ENCODE measurements around the gene TCP11. TPM values are rescaled to one million over a fixed set of nuclear protein-coding genes. Genes with fewer than 3 reads are reported as not detected.

Gene TCP11
- total RNA-seq, 1 donor from 2014 or later = not detected

DNA sequence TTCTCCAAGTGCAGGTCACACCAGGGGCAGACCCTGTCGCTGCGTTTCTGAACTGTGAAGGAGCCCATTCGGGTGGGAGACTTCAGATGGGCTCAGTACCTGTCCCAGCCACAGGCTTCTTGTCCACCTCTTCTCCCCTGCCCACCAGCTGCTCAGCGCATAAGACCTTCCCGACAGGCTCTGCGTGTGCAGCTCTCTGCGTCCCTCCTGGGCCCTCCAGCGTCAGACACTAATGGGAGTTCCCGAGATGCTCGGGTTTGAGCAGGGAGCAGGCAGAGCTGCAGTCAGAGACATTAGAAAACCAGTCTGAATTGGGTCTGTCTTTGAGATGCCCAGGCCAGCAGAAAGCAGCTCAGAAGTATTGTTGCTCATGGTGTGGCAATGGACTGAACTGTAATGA is 50.4 kb downstream of the TCP11 start:
- TF ChIP-seq, protein P1, sequence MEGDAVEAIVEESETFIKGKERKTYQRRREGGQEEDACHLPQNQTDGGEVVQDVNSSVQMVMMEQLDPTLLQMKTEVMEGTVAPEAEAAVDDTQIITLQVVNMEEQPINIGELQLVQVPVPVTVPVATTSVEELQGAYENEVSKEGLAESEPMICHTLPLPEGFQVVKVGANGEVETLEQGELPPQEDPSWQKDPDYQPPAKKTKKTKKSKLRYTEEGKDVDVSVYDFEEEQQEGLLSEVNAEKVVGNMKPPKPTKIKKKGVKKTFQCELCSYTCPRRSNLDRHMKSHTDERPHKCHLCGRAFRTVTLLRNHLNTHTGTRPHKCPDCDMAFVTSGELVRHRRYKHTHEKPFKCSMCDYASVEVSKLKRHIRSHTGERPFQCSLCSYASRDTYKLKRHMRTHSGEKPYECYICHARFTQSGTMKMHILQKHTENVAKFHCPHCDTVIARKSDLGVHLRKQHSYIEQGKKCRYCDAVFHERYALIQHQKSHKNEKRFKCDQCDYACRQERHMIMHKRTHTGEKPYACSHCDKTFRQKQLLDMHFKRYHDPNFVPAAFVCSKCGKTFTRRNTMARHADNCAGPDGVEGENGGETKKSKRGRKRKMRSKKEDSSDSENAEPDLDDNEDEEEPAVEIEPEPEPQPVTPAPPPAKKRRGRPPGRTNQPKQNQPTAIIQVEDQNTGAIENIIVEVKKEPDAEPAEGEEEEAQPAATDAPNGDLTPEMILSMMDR (IDR thresholded peaks at IDR 0.05; ENCODE audit: insufficient read depth, low read length, severe bottlenecking) = no peak
- no peak for FAIRE-seq
- Histone ChIP-seq H3K27me3 (ENCODE audit: control insufficient read depth, insufficient read depth, low read length) (no peaks in the 10 kb centered on the region), H3K4me3 (ENCODE audit: low read depth, low read length) (no peak overlapping the region), H3K36me3 (ENCODE audit: control insufficient read depth, insufficient read depth, low read length) (peaks cover 13% of the 10 kb centered on the region)
- DNase-seq (ENCODE audit: low read depth) = no peak

DNA sequence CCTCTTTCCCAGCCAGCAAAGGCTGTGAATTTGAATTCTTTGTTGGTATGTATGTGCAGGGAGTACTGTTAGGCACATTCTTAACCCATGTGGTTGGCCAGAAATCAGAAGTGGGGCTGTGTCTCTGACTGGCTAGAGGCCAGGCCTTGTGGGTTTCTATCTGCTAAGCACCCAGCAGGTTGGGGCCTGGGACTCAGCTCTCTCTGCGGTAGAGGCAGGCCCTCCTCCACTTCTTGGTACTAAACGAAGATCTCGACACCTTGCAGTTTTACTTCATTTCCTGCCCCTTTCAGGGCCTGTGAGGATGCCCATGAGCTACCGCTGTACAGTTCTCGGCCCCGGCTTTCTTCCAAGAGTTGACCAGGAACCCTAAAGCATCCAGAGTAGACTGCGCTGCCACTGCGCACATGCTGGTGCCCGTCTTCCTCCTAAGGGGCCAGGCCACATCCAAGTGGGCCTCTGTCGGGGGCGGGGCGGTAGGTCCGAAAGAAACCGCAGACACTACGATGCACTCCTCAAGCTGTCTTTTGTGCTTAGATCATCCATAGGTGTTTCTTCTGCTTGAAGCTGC is 51.1 kb downstream of the TCP11 start:
- Histone ChIP-seq H3K27me3 (ENCODE audit: control insufficient read depth, insufficient read depth, low read length) (no peaks in the 10 kb centered on the region), H3K4me3 (ENCODE audit: low read depth, low read length) (no peak overlapping the region), H3K36me3 (ENCODE audit: control insufficient read depth, insufficient read depth, low read length) (peaks cover 14% of the 10 kb centered on the region)
- TF ChIP-seq, protein P1 (IDR thresholded peaks at IDR 0.05; ENCODE audit: insufficient read depth, low read length, severe bottlenecking) = no peak
- DNase-seq (ENCODE audit: low read depth) (no peak), FAIRE-seq (no peak)

DNA sequence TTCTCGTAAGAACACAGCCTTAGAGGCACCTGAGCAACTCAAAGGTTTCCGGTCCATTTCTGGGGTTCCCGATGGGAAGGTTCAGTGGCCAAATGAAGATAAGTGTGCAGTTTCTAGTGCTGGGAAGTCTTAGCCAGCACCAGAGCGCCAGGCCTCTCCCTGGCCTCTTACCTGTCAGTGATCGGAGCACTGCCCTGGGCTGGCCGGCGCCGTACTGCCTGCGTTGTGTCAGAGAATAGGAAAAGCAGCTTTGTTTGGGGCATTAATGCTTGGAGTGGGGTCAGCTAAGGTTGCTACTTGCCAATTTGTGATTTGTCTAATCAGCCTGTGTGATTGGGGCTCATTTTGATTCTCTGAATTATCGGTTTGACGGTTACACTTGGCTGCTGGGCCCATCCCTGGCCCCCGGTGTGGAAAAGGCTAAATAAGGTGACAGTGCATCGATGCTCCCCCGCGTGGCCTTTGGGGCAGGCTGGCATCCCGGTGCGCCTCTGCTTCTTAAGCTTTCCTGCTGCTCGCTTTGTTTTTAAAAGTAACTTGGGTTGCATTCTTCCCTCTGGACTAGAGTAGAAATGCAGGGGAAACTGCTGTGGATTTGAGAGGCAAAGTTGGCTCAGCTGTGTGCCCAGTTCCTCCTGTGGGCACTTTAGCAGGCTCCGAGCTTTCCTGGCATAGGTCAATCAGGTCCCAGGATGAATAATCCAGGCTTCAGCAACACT is 51.8 kb downstream of the TCP11 start:
- Histone ChIP-seq H3K4me3 (ENCODE audit: low read depth, low read length) (no peak overlapping the region), H3K36me3 (ENCODE audit: control insufficient read depth, insufficient read depth, low read length) (peaks cover 14% of the 10 kb centered on the region), H3K27me3 (ENCODE audit: control insufficient read depth, insufficient read depth, low read length) (no peaks in the 10 kb centered on the region)
- FAIRE-seq (no peak), DNase-seq (ENCODE audit: low read depth) (no peak)
- TF ChIP-seq, protein P1 (IDR thresholded peaks at IDR 0.05; ENCODE audit: insufficient read depth, low read length, severe bottlenecking) = no peak

DNA sequence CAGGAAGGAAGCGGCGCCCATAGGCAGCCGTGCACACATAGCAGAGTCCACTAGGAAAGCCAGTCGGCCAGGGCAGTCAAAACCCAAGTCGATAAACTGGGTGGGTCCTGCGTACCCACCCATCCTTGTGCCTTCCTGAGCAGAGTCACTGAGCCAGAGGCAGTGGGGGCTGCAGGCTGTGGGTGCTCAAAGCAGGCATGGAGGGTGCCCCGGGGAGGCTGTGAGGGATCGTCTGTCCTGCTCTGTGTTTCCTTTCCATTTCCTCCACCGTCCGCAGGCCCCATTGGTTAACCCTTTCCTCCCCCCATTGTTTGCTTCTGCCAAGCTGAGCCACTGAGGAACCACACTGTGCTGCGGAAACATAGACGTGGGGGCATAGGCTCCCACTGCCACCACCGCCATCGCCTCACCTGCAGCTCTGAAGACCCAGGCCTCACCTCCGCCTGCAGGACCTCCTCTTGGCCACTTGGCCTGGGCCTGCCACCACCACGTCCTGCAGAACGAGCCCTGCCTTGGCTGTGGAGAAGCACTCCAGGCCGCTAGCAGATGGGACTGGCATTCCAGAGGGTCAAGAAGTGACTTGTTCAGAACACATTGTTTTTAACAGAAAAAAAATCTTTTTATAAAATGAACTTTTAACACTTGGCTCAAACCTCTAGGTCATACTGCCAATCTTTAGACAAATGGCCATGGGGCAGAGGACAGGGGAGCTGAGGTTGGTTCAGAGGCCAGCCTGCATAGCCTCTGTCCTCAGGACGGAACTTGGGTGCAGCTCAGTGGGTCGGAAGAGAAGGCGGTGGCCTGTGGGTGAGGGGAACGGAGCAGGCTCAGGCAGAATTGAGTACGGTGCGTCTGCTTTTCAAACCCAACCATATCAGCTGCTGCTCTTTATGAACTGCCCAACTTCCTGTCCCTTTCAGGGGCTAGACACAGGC is 52.6 kb downstream of the TCP11 start:
- no peak for DNase-seq (ENCODE audit: low read depth)
- no peaks in the 10 kb centered on the region for H3K27me3 ChIP-seq (ENCODE audit: control insufficient read depth, insufficient read depth, low read length)
- H3K36me3 ChIP-seq (ENCODE audit: control insufficient read depth, insufficient read depth, low read length) = peaks cover 18% of the 10 kb centered on the region
- no peak overlapping the region for H3K4me3 ChIP-seq (ENCODE audit: low read depth, low read length)
- TF ChIP-seq, protein P1 (IDR thresholded peaks at IDR 0.05; ENCODE audit: insufficient read depth, low read length, severe bottlenecking) = no peak
- FAIRE-seq = no peak

DNA sequence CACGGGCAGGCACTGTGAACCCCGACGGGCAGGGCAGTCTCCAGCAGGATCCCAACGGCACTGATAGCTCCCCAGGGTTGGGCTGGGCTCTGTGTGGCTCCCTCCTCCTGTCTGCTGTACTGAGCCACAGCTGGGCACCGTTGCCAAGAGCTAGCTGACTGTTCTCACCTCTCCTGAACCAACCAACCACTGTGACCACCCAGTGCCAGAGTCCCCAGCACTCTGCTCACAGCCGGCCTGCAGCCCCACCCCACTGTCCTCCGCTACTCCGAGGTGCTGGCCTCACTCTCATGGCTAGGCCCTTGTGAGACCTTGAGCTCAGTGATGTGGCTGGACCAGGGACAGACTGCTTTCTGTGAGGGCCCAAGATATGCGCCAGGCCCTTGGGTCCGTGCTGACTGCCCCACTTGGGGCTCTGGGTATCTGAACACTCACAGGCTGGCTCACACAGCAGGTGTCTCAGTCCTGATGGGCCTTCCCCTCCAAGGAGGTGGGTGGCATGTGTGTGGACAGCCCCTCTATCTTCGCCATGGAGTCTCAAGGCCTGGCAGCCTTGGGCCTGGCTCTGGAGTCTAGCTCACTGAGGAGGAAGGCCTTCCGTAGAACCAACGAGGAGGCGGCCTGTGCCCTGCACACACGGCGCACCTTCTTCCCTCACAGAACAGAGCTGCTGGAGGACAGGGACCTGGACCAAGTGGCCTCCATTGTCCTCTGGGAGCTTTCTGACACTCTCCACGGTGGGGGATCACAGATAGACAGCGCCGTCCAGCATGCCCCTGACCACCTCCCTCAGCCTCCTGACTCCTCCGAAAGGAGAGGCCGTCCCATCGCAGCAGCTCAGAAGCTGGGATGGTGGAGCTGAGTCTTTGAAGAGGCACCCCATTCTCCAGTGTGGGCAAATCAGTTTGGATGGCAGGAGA is 53.5 kb downstream of the TCP11 start:
- Histone ChIP-seq H3K27me3 (ENCODE audit: control insufficient read depth, insufficient read depth, low read length) (no peaks in the 10 kb centered on the region), H3K36me3 (ENCODE audit: control insufficient read depth, insufficient read depth, low read length) (peaks cover 21% of the 10 kb centered on the region), H3K4me3 (ENCODE audit: low read depth, low read length) (no peak overlapping the region)
- TF ChIP-seq, protein P1 (IDR thresholded peaks at IDR 0.05; ENCODE audit: insufficient read depth, low read length, severe bottlenecking) = no peak
- DNase-seq (ENCODE audit: low read depth) (no peak), FAIRE-seq (no peak)
